RKO (cell line): Measurements from ENCODE around the gene GSTA3.
"Not testable (repeated sequence)": the region's sequence is repeated elsewhere in the genome, so short reads cannot be mapped to it uniquely, and the experiment has no call there.

Experiments
- DNase-seq: peaks from one replicate; pipeline ENCODE4 v3.0.0-alpha.2; 2016; ENCODE audit warnings: low spot score

Gene GSTA3

GRCh38 chr6:52909531-52909930 lies at the start of gene GSTA3:
GSTA3 (minus strand) TSS chr6:52909698; CDS start chr6:52905834, 3,864 bp downstream.
- DNase-seq, result peak; percentile 4

- DNase-seq, result no peak
Observed at GRCh38 chr6:52958546-52959255, 49.2 kb upstream of the GSTA3 start.

DNA sequence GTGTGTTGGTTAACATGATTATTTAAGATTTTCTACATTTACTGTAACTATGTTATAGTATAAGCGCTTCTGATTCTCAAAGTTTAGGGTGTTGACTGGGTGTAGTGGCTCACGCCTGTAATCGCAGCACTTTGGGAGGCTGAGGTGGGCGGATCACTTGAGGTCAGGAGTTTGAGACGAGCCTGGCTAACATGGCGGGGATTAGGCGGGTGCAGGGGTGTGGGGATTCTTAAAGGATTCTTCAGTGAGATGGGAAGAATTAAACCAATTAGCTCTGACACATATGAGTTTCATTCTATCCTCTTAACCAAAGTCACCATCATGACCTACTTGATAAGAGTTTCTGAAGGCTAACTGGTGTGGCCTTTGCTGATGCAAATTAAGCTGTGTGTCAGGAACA lies 46.4 kb upstream of the GSTA3 start:
- DNase-seq, result no peak

GRCh38 chr6:52953911-52954839 lies 44.7 kb upstream of the GSTA3 start:
- no peak for DNase-seq

DNA sequence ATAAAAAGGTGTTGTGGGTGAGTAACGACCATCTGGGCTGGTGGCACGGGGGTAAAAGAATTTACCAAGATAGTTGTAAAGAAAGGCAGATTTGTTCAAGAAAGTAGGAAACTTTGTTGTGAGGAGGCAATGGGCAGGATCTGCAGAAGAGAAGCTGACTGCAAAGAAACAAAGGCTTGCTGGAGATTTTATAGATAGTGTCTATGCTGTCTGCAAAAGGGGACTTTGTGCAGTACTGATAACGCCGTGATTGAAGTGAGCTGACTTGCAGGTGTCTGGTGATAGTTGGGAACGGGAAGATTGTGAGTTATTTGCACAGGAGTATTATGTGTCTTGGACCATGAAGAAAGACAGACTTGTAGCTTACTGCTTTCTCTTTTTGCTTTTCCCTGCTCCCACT lies 36.8 kb upstream of the GSTA3 start:
- DNase-seq, result no peak

DNA sequence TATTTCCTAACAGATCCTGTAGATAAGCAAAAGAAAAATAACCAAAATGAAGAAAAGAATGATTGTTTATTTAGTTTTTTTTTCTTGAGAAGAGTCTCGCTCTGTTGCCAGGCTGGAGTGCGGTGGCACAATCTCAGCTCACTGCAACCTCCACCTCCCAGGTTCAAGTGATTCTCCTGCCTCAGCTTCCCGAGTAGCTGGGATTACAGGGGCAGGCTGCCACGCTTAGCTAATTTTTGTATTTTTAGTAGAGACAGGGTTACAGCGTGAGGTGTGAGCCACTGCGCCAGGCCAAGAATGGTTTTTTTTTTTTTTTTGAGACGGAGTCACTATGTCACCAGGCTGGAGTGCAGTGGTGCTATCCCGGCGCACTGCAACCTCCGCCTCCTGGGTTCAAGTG lies 33.3 kb upstream of the GSTA3 start:
- DNase-seq, result not testable (repeated sequence)

- DNase-seq, result no peak
Observed at GRCh38 chr6:52942221-52942620, 32.7 kb upstream of the GSTA3 start.

DNA sequence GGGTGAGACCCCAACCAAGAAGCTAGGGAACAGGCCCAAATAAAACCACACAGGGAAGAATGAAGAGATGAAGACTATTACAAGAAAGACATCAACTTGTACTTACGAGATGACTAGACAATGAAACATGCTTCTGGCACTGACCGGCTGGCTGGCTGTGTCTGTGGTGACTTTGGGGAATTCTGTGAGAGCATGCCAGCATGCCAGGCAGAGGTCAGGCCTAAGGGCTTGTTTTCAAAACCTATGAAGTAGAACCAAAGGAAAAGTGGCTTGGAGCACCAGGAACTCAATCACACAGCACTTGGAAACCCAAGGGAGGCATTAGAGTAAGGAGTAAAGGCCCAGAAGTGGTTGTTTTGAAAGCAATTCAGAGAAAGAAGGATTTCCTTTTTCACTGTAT lies 28.4 kb upstream of the GSTA3 start:
- DNase-seq, result no peak

DNA sequence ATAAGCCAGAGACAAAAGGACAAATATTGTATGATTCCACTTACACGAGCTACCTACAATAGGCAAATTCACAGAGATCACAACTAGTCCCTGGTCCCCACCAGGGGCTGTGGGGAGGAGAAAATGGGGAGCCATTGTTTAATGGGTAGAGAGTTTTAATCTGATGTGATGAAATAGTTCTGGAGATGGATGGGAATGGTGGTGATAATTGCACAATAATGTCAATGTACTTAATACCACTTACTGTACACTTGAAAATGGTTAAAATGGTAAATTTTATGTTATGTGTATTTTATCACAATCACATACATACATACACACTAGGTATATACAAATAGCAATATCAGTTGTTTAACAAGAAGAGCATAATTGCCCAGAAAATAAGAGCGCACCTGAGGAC lies 24.3 kb upstream of the GSTA3 start:
- no peak for DNase-seq

GRCh38 chr6:52931351-52931750 lies 21.9 kb upstream of the GSTA3 start:
- DNase-seq, result no peak

DNA sequence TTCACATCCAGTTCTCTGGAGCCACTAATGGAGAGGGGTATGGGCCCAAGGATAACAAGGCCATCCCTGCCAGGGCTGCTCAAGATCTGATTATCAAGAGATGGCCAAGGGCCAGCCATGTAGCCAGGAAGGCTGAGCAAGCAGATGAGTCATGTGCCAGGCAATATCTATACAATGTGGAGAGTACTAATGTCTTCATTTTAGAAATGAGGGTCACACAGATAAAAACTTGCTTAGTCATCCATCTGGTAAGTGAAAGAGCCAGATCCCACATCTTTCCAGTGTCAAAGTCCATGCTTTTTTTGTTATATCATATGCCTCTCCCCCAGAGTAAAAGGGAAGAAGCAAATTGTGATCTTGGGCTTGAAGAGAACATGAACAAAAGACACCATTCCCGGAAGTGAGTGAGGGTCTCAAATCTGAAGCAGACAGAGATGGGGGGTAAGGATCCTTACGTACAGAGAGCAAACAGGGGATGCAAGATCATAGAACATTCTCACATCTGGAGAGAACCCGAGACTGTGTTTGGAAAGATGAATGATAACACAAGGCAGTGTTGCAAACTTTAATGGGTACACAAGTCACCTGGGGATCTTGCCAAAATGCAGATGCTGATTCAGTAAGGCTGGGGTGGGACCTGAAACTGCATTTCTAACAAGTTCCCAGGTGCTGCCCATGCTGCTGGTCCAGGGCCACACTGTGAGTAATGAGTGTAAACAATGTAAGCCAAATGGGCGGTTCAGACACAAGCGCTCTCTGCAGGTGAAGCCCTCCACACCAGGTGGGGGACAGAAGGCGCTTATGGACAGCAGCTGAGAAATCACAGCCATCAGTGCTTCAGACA lies 20.0 kb upstream of the GSTA3 start:
- DNase-seq, result peak; percentile 93

- no peak for DNase-seq
Observed at GRCh38 chr6:52927451-52927850, 18.0 kb upstream of the GSTA3 start.

DNA sequence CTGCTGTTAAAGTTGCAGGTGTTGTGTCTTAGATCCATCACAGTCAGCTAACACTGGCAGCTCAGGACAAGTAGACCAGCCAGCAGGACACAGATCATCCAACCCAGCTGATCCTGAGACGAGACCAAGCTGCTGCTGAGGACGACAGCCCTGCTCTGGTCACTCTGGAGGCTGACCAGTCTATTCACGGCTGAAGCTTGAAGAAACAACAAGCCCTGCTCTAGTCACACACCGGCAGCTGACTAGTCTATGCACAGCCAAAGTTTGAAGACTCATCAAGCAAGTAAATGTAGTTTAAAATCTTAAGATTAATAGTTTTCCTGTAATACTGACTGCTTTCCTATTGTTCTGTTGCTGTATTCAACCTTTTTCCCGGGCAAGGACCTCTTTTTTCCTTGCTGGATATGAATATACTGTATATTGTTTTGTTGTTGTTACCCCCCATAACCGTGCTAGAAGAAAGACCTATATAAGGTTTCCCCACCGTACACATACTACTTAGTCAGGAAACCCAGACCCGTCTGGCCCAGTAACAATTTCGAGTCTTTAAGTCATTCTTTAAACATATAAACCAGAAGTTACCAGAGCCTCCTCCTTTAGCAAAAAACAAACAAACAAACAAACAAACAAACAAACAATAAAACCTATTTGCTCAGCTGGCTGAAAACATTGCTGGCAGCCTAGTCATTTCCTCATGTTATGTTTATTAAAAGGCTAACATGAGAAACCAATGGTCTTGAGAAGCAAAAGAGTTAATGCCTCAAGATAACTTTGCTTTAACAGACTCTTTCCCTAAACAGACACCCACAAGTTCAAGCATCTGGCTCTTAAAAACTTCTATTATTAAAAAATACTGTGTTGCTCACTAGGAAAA lies 16.7 kb upstream of the GSTA3 start:
- no peak for DNase-seq

- DNase-seq, result no peak
Observed at GRCh38 chr6:52925042-52925441, 15.5 kb upstream of the GSTA3 start.

- DNase-seq, result not testable (repeated sequence)
Observed at GRCh38 chr6:52923689-52924088, 14.2 kb upstream of the GSTA3 start.

GRCh38 chr6:52922161-52922560 lies 12.7 kb upstream of the GSTA3 start:
- no peak for DNase-seq

DNA sequence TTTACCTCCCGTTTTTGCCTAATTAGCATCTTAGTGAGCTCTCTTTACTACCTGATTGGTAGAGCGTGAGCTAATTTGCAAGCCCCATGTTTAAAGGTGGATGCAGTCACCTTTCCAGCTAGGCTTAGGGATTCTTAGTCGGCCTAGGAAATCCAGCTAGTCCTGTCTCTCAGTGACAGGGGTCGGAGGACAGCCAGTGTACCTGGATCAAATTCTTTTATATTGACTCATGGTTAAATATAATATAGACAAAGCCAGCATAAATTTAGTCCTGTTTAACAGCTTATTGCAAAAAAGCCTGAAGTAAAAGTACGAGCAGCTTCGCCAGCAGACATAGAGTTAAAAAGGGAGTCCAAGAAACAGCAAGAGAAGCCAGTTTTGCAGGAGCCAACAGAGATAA lies 12.2 kb upstream of the GSTA3 start:
- DNase-seq, result no peak

DNA sequence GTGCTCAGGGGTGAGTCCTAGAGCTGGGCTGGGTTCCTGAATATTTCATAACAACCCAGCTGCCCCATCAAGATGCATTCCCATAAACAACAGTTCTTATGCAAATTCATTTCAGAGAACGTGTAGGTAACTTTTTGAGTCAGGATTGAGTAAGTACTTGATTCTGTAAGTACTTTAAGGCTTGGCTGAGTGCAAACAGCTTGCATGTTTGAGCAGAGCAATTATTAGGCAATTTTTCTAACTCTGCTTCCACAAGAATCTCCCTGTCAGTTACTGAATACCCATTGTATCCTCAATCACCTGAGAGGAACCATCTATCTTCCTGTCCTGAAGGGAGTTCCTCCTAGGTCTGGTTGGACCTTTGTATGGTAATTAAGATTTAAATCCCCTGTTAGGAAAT lies 10.0 kb upstream of the GSTA3 start:
- not testable (repeated sequence) for DNase-seq

DNA sequence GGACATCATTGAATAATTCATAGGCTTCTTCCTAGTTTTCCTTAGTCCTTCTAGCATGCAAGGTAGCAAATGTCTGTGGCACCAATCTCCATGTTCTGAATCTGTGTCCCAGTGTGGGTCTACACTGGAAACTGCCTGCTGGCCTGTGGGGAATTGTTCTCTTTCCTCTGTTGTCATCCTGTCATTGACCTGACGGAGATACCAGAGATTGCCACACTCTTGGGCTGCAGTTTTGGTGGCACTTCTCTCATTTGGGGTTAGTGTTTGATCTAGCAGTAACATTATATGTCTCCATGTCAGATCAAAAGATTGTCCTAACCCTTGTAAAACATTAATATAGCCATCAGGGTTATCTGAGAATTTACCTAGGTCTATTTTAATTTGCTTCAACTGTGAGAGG lies 9.3 kb upstream of the GSTA3 start:
- not testable (repeated sequence) for DNase-seq

- not testable (repeated sequence) for DNase-seq
Observed at GRCh38 chr6:52918027-52918686, 8.7 kb upstream of the GSTA3 start.

DNA sequence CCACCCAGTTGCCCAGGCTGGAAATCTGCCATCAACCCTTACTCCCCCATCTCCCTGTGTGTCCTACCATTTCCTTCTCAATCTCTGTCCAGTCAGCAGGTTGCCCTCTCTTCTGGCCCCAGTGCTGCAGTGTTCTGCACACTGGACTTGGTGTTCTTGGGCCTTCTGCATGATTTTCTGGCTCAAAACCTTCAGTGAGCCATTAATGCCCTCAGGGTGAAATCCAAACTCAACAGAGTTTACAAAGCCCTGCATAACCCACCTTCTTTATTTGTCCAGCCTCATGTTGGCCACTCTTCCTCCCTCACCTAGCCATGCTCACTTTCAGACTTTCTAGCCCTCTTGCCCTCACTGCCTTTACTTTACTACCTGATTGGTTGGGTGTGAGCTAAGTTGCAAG lies 5.0 kb upstream of the GSTA3 start:
- no peak for DNase-seq
